ENCODE data around the gene PACRG.

PACRG gene

DNA sequence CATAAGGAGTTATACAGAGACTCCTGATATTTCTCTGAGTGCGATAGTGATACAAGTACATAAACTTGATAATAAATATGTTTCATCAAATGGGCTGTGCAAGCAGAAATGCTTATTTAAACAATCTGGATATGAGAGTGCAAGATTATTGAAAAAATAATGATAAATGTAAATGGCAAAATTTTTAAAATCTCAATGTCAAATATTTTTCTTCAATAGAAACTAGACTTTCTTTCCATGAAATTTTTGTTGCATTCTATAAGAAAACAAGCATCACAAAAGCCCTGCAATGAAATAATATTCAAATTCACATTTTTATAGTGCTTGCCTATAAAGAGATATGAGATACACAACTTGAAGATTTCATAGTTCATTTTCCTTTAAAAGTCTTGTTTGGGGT, 2.7 kb downstream of the PACRG start:
- DNase-seq (ENCODE audit: low read depth), result no peak
- no peak overlapping the region for H3K4me3 ChIP-seq (ENCODE audit: low read depth, low read length)
- TF ChIP-seq POLR2A (IDR thresholded peaks at IDR 0.05; ENCODE audit: extremely low read depth, insufficient read length), result no peak
- TF ChIP-seq, protein P1, sequence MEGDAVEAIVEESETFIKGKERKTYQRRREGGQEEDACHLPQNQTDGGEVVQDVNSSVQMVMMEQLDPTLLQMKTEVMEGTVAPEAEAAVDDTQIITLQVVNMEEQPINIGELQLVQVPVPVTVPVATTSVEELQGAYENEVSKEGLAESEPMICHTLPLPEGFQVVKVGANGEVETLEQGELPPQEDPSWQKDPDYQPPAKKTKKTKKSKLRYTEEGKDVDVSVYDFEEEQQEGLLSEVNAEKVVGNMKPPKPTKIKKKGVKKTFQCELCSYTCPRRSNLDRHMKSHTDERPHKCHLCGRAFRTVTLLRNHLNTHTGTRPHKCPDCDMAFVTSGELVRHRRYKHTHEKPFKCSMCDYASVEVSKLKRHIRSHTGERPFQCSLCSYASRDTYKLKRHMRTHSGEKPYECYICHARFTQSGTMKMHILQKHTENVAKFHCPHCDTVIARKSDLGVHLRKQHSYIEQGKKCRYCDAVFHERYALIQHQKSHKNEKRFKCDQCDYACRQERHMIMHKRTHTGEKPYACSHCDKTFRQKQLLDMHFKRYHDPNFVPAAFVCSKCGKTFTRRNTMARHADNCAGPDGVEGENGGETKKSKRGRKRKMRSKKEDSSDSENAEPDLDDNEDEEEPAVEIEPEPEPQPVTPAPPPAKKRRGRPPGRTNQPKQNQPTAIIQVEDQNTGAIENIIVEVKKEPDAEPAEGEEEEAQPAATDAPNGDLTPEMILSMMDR (IDR thresholded peaks at IDR 0.05; ENCODE audit: low read depth, low read length), result no peak

DNA sequence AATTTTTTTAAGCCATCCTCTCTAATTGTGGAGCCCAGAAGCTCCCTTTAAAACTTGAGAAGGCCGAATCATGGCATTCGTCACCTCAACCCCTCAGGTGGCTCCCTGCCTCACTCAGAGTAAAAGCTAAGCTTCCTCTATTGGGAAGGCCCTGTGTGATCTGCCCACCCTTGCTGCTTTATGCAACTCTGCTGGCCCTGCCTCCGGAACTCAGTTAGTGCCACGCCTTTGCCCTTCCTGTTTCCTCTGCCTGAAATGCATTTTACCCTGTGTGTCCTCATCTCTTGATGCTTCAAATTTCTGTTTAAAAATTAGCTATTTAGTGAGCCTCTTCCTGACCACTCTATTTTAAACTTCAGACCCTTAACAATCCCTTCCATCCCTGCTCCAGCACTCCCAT, 5.7 kb downstream of the PACRG start:
- no peak overlapping the region for H3K4me3 ChIP-seq (ENCODE audit: low read depth, low read length)
- DNase-seq (ENCODE audit: low read depth), result peak; percentile 40
- no peak for TF ChIP-seq MYC (IDR thresholded peaks at IDR 0.05; ENCODE audit: low read depth, low read length)
- TF ChIP-seq, protein P2, sequence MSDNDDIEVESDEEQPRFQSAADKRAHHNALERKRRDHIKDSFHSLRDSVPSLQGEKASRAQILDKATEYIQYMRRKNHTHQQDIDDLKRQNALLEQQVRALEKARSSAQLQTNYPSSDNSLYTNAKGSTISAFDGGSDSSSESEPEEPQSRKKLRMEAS (IDR thresholded peaks at IDR 0.05; ENCODE audit: low read depth, low read length), result no peak
- TF ChIP-seq, protein P1 (IDR thresholded peaks at IDR 0.05; ENCODE audit: low read depth, low read length), result no peak
- TF ChIP-seq POLR2A (IDR thresholded peaks at IDR 0.05; ENCODE audit: extremely low read depth, insufficient read length), result no peak

DNA sequence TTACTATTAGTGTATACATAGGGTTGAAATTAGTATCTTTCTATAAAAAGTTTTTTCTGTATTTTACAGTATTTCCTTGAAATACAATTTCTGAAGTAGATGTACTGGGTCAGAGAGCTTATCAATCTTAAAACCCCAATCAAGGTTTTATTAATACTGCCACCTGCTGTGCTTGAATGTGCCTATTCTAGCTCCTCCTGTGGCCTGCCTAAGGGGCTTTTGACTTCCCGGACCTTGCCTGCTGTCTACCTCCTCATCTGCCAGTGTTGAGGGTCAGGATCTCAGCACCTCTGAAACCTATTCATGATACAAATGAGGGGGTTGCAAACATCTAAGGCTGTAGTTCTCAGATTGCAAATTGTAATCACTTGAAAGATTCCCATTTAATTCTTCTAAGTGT, 9.2 kb downstream of the PACRG start:
- H3K4me3 ChIP-seq (ENCODE audit: low read depth, low read length), result no peak overlapping the region
- DNase-seq (ENCODE audit: low read depth), result no peak
- TF ChIP-seq, protein P1 (IDR thresholded peaks at IDR 0.05; ENCODE audit: low read depth, low read length), result no peak
- TF ChIP-seq MYC (IDR thresholded peaks at IDR 0.05; ENCODE audit: low read depth, low read length) (no peak), POLR2A (IDR thresholded peaks at IDR 0.05; ENCODE audit: extremely low read depth, insufficient read length) (no peak)
- TF ChIP-seq, protein P2 (IDR thresholded peaks at IDR 0.05; ENCODE audit: low read depth, low read length), result no peak

DNA sequence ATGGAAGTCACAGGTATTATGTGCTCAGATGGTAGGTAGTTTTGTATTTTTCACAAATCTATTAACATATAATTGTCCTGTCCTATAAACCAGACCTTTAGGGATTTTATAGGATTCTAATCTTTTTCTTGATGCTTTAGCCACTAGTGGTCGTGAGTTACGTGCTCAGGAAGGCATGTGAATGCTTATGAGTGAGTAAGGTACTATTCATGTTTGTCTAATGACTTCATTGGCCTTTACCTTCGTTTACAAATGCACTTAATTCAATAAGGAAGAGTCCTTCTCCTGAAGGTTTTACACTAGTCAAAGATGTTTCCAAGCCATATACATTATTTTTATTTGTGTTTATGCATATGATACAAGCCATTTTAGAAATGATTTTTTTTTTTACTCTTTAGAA, 23.0 kb downstream of the PACRG start:
- no peak for TF ChIP-seq POLR2A (IDR thresholded peaks at IDR 0.05; ENCODE audit: extremely low read depth, insufficient read length)
- TF ChIP-seq, protein P1 (IDR thresholded peaks at IDR 0.05; ENCODE audit: low read depth, low read length), result no peak
- no peak for TF ChIP-seq MYC (IDR thresholded peaks at IDR 0.05; ENCODE audit: low read depth, low read length)
- TF ChIP-seq, protein P2 (IDR thresholded peaks at IDR 0.05; ENCODE audit: low read depth, low read length), result no peak
- no peak overlapping the region for H3K4me3 ChIP-seq (ENCODE audit: low read depth, low read length)
- no peak for DNase-seq (ENCODE audit: low read depth)

DNA sequence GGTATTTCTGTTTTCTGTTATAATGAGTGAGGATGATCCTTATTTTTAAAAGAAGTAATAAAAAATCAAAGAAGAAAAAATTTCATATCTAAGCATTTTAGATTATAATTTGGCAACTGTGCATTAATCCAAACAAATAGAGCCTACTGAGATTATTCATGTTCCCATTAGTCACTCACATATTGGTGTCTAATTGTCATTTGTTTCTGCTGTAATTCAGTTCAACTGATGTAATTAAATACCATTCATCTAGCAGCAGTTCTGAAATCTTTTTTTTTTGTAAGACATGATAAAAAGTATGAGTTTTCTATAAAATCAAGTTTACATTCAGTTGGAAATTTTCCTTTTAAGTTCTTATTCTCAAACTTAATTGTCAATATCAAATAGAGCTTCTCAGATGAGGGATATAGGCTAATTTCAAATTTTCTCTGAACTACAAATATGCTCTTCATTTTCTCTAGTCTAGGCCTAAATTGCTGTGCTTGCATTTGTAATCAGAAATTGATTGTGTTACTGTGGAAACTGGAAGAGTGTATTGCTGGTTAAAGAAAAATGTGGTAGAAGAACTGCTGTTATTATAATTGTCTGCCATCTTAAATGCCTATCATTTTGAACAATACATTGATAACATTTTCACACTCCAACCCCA, 23.6 kb downstream of the PACRG start:
- H3K4me3 ChIP-seq (ENCODE audit: low read depth, low read length), result no peak overlapping the region
- no peak for DNase-seq (ENCODE audit: low read depth)
- TF ChIP-seq, protein P1 (IDR thresholded peaks at IDR 0.05; ENCODE audit: low read depth, low read length), result no peak
- no peak for TF ChIP-seq MYC (IDR thresholded peaks at IDR 0.05; ENCODE audit: low read depth, low read length)

DNA sequence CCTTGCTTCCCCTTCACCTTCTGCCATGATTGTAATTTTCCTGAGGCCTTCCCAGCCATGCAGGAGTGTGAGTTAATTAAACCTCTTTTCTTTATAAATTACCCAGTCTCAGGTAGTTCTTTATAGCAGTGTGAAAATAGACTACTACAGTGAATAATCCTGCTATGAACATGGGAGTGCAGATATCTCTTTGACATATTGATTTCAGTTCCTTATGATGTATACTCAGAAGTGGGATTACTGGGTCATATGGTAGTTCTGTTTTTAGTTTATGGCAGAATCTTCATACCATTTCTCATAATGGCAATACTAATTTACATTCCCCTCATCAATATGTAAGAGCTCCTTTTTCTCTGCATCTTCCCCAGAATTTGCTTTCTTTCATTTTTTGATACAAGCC, 26.0 kb downstream of the PACRG start:
- no peak for TF ChIP-seq MYC (IDR thresholded peaks at IDR 0.05; ENCODE audit: low read depth, low read length)
- TF ChIP-seq POLR2A (IDR thresholded peaks at IDR 0.05; ENCODE audit: extremely low read depth, insufficient read length), result no peak
- no peak overlapping the region for H3K4me3 ChIP-seq (ENCODE audit: low read depth, low read length)
- DNase-seq (ENCODE audit: low read depth), result no peak

Data from NB4 (cell line).